GM12878 (cell line): ENCODE data around the gene CCNA2. TPM values are rescaled to one million over a fixed set of nuclear protein-coding genes. Genes with fewer than 3 reads are reported as not detected.

Experiments used
- EP300 ChIP-seq, 2 experiments: fragments of 150-350 bp in 1 of 2; IDR thresholded peaks; 2 replicates each; pipeline ENCODE4 v1.6.1; 2011 to 2012; ENCODE audit warnings: low read depth in 2 of 2, low read length in 2 of 2, borderline replicate concordance in 1 of 2, improper control_type of control experiment in 1 of 2, inconsistent platforms in 1 of 2; ENCODE audit not compliant: control insufficient read depth in 1 of 2
- ESRRA ChIP-seq: IDR thresholded peaks from 2 replicates; pipeline ENCODE4 v1.6.1; 2012; ENCODE audit warnings: mild to moderate bottlenecking, low read length, improper control_type of control experiment
- HDAC6 ChIP-seq: fragments of 200-600 bp; sonication (generic); IDR thresholded peaks from one replicate; pipeline ENCODE4 v1.8.0; 2017; ENCODE audit warnings: antibody characterized with exemption; ENCODE audit not compliant: unreplicated experiment
- KAT2A ChIP-seq: conservative IDR thresholded peaks from 2 replicates; pipeline ENCODE4 v1.6.1; 2011; ENCODE audit warnings: low read depth, low read length; ENCODE audit not compliant: control insufficient read depth
- MXI1 ChIP-seq: fragments of 150-350 bp; IDR thresholded peaks from 2 replicates; pipeline ENCODE4 v1.6.1; 2011; ENCODE audit warnings: low read depth, mild to moderate bottlenecking, inconsistent platforms, low read length, improper control_type of control experiment
- NBN ChIP-seq: fragments of 450-650 bp; IDR thresholded peaks from 2 replicates; pipeline ENCODE4 v1.6.1; 2016
- YY1 ChIP-seq: IDR thresholded peaks from 2 replicates; pipeline ENCODE4 v1.6.1; 2011; ENCODE audit warnings: low read depth, mild to moderate bottlenecking, low read length
- ZNF384 ChIP-seq: IDR thresholded peaks from 2 replicates; pipeline ENCODE4 v1.6.1; 2012; ENCODE audit warnings: low read depth, mild to moderate bottlenecking, low read length, improper control_type of control experiment, borderline replicate concordance
- polyA plus RNA-seq, 11 experiments: library from polyadenylated mRNA; depleted of rRNA in 4 of 11; unstranded in 6 of 11; stranded (reverse) in 5 of 11; fragments of >200 nt; fragmentation: Nextera tagmentation in 4 of 11; fragmentation: Illumina TruSeq in 1 of 11; extraction: Ambion mirVana in 4 of 11; extraction: Trizol in 1 of 11; gene quantifications; 1 replicate in 1 of 11; 2 replicates in 10 of 11; pipeline versions ENCODE4 v1.2.1 to v1.2.3, GENCODE V29; 2011 to 2016; ENCODE audit warnings: inconsistent platforms in 2 of 11, missing spikeins in 2 of 11, low read depth in 1 of 11
- total RNA-seq, 4 experiments: library from RNA; depleted of rRNA in 3 of 4; stranded (reverse); fragments of >200 nt in 3 of 4; fragmentation: Illumina TruSeq in 1 of 4; extraction: Trizol in 1 of 4; gene quantifications; 2 replicates each; pipeline versions ENCODE4 v1.2.1 to v1.2.3, GENCODE V29; 2013 to 2021
- TF ChIP-seq, protein P1 (sequence below): IDR thresholded peaks from 2 replicates; pipeline ENCODE4 v1.6.1; 2012; ENCODE audit warnings: improper control_type of control experiment, low read depth, low read length; ENCODE audit not compliant: insufficient replicate concordance
- TF ChIP-seq, protein P2 (sequence below): fragments of 150-350 bp; IDR thresholded peaks from 2 replicates; pipeline ENCODE4 v1.6.1; 2016; ENCODE audit warnings: low read depth, low read length
- TF ChIP-seq, protein P3 (sequence below): IDR thresholded peaks from 2 replicates; pipeline ENCODE4 v1.6.1; 2012; ENCODE audit warnings: low read length, inconsistent platforms
- TF ChIP-seq, protein P4 (sequence below): IDR thresholded peaks from 2 replicates; pipeline ENCODE4 v1.6.1; 2011; ENCODE audit warnings: low read depth, mild to moderate bottlenecking, low read length, moderate library complexity, borderline replicate concordance; ENCODE audit errors: extremely low read depth
- TF ChIP-seq, protein P5 (sequence below): fragments of 450-650 bp; IDR thresholded peaks from 2 replicates; pipeline ENCODE4 v1.6.1; 2017; ENCODE audit warnings: antibody characterized with exemption, mild to moderate bottlenecking, moderate library complexity

The CCNA2 gene
- total and polyA plus RNA-seq, 10 of the 15 experiments (the other 5 are each of a cell fraction or from before 2014, with no cell fraction given): 21.8 to 153 (median 94.5) TPM

DNA sequence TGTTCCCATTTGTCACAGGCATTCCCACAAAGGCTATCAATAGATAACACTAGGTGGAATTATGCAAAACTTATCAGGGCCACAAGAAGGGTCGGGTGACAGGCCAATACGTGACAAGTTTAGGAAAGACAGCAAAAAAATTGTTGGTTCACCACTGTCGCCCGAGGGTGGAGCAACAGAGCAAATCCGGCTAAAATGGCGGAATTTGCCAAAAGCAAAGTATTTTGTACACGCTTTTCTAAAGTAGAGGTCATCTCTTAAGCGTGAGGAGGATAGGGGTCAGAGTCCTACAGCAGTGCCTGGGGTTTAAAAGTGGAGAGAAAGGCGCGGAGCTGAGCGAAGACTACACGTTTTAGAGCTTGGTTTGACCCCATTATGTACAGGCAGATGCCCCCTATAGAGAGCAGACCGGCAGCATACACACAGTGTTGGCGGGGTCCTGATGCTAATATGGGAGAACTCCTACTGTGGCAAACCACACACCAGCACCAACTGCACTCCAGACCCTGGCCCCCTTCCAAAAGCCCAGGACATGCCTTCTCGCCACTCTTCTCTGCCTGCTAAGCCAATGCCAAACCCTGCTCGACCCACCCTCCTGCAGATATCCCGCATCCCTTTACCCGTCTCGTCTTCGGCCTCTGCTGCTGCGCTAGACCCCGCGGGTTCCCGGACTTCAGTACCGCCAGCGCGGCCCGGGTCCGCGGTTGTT, 733 bp downstream of the CCNA2 start (continued):
- TF ChIP-seq, protein P1, sequence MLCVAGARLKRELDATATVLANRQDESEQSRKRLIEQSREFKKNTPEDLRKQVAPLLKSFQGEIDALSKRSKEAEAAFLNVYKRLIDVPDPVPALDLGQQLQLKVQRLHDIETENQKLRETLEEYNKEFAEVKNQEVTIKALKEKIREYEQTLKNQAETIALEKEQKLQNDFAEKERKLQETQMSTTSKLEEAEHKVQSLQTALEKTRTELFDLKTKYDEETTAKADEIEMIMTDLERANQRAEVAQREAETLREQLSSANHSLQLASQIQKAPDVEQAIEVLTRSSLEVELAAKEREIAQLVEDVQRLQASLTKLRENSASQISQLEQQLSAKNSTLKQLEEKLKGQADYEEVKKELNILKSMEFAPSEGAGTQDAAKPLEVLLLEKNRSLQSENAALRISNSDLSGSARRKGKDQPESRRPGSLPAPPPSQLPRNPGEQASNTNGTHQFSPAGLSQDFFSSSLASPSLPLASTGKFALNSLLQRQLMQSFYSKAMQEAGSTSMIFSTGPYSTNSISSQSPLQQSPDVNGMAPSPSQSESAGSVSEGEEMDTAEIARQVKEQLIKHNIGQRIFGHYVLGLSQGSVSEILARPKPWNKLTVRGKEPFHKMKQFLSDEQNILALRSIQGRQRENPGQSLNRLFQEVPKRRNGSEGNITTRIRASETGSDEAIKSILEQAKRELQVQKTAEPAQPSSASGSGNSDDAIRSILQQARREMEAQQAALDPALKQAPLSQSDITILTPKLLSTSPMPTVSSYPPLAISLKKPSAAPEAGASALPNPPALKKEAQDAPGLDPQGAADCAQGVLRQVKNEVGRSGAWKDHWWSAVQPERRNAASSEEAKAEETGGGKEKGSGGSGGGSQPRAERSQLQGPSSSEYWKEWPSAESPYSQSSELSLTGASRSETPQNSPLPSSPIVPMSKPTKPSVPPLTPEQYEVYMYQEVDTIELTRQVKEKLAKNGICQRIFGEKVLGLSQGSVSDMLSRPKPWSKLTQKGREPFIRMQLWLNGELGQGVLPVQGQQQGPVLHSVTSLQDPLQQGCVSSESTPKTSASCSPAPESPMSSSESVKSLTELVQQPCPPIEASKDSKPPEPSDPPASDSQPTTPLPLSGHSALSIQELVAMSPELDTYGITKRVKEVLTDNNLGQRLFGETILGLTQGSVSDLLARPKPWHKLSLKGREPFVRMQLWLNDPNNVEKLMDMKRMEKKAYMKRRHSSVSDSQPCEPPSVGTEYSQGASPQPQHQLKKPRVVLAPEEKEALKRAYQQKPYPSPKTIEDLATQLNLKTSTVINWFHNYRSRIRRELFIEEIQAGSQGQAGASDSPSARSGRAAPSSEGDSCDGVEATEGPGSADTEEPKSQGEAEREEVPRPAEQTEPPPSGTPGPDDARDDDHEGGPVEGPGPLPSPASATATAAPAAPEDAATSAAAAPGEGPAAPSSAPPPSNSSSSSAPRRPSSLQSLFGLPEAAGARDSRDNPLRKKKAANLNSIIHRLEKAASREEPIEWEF: no peak
- TF ChIP-seq KAT2A (no peak), EP300 (IDR thresholded peaks at IDR 0.05; ENCODE audit: borderline replicate concordance in 1 of 2, control insufficient read depth in 1 of 2, low read depth in 2 of 2, low read length in 2 of 2) (no peak), NBN (no peak), ZNF384 (no peak), ESRRA (no peak), HDAC6 (no peak), YY1 (peak; percentile 95), MXI1 (peak; percentile 40; the same call in 1 of the 2 replicates)
- TF ChIP-seq, protein P2, sequence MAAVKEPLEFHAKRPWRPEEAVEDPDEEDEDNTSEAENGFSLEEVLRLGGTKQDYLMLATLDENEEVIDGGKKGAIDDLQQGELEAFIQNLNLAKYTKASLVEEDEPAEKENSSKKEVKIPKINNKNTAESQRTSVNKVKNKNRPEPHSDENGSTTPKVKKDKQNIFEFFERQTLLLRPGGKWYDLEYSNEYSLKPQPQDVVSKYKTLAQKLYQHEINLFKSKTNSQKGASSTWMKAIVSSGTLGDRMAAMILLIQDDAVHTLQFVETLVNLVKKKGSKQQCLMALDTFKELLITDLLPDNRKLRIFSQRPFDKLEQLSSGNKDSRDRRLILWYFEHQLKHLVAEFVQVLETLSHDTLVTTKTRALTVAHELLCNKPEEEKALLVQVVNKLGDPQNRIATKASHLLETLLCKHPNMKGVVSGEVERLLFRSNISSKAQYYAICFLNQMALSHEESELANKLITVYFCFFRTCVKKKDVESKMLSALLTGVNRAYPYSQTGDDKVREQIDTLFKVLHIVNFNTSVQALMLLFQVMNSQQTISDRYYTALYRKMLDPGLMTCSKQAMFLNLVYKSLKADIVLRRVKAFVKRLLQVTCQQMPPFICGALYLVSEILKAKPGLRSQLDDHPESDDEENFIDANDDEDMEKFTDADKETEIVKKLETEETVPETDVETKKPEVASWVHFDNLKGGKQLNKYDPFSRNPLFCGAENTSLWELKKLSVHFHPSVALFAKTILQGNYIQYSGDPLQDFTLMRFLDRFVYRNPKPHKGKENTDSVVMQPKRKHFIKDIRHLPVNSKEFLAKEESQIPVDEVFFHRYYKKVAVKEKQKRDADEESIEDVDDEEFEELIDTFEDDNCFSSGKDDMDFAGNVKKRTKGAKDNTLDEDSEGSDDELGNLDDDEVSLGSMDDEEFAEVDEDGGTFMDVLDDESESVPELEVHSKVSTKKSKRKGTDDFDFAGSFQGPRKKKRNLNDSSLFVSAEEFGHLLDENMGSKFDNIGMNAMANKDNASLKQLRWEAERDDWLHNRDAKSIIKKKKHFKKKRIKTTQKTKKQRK: no peak
- TF ChIP-seq, protein P3, sequence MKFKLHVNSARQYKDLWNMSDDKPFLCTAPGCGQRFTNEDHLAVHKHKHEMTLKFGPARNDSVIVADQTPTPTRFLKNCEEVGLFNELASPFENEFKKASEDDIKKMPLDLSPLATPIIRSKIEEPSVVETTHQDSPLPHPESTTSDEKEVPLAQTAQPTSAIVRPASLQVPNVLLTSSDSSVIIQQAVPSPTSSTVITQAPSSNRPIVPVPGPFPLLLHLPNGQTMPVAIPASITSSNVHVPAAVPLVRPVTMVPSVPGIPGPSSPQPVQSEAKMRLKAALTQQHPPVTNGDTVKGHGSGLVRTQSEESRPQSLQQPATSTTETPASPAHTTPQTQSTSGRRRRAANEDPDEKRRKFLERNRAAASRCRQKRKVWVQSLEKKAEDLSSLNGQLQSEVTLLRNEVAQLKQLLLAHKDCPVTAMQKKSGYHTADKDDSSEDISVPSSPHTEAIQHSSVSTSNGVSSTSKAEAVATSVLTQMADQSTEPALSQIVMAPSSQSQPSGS: no peak
- TF ChIP-seq, protein P4, sequence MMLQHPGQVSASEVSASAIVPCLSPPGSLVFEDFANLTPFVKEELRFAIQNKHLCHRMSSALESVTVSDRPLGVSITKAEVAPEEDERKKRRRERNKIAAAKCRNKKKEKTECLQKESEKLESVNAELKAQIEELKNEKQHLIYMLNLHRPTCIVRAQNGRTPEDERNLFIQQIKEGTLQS: no peak
- TF ChIP-seq, protein P5, sequence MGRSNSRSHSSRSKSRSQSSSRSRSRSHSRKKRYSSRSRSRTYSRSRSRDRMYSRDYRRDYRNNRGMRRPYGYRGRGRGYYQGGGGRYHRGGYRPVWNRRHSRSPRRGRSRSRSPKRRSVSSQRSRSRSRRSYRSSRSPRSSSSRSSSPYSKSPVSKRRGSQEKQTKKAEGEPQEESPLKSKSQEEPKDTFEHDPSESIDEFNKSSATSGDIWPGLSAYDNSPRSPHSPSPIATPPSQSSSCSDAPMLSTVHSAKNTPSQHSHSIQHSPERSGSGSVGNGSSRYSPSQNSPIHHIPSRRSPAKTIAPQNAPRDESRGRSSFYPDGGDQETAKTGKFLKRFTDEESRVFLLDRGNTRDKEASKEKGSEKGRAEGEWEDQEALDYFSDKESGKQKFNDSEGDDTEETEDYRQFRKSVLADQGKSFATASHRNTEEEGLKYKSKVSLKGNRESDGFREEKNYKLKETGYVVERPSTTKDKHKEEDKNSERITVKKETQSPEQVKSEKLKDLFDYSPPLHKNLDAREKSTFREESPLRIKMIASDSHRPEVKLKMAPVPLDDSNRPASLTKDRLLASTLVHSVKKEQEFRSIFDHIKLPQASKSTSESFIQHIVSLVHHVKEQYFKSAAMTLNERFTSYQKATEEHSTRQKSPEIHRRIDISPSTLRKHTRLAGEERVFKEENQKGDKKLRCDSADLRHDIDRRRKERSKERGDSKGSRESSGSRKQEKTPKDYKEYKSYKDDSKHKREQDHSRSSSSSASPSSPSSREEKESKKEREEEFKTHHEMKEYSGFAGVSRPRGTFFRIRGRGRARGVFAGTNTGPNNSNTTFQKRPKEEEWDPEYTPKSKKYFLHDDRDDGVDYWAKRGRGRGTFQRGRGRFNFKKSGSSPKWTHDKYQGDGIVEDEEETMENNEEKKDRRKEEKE: no peak
